Hepatocyte (in vitro differentiated cells): ENCODE results near the gene ALDH7A1. TPM values are rescaled to one million over a fixed set of nuclear protein-coding genes. Genes with fewer than 3 reads are reported as not detected.

Experiments used
- DNase-seq: peaks from one replicate; pipeline ENCODE4 v3.0.0-alpha.2; 2016; ENCODE audit warnings: low spot score
- H2AFZ ChIP-seq: fragments of 200-600 bp; sonication (generic); 2 replicates; pipeline ENCODE4 v1.6.0; 2016; ENCODE audit warnings: antibody characterized with exemption, mild to moderate bottlenecking
- H3K27ac ChIP-seq: fragments of 200-600 bp; sonication (generic); 2 replicates; pipeline ENCODE4 v1.5.1; 2016; ENCODE audit warnings: mild to moderate bottlenecking
- H3K27me3 ChIP-seq: fragments of 200-600 bp; sonication (generic); 2 replicates; pipeline ENCODE4 v1.6.1; 2016
- H3K36me3 ChIP-seq: fragments of 200-600 bp; sonication (generic); replicated peaks from 2 replicates; pipeline ENCODE4 v1.5.1; 2016; ENCODE audit warnings: low read depth; ENCODE audit not compliant: insufficient read depth
- H3K4me1 ChIP-seq: fragments of 200-600 bp; sonication (generic); 2 replicates; pipeline ENCODE4 v1.5.1; 2016; ENCODE audit warnings: mild to moderate bottlenecking, moderate library complexity; ENCODE audit not compliant: insufficient read depth
- H3K4me2 ChIP-seq: fragments of 200-600 bp; sonication (generic); 2 replicates; pipeline ENCODE4 v1.6.0; 2016
- H3K4me3 ChIP-seq: fragments of 200-600 bp; sonication (generic); 2 replicates; pipeline ENCODE4 v1.5.1; 2016; ENCODE audit warnings: mild to moderate bottlenecking
- H3K79me2 ChIP-seq: fragments of 200-600 bp; sonication (generic); 2 replicates; pipeline ENCODE4 v1.6.0; 2017; ENCODE audit warnings: mild to moderate bottlenecking
- H3K9me2 ChIP-seq: fragments of 200-600 bp; sonication (generic); replicated peaks from 2 replicates; pipeline ENCODE4 v1.6.0; 2017; ENCODE audit warnings: mild to moderate bottlenecking; ENCODE audit not compliant: insufficient read depth
- H3K9me3 ChIP-seq: fragments of 200-600 bp; sonication (generic); 2 replicates; pipeline ENCODE4 v1.5.1; 2016; ENCODE audit warnings: low read depth, mild to moderate bottlenecking
- H4K20me1 ChIP-seq: fragments of 200-600 bp; sonication (generic); 2 replicates; pipeline ENCODE4 v1.6.0; 2016; ENCODE audit warnings: mild to moderate bottlenecking; ENCODE audit not compliant: insufficient read depth, poor library complexity, severe bottlenecking
- EZH2 ChIP-seq: fragments of 200-600 bp; sonication (generic); IDR thresholded peaks from 2 replicates; pipeline ENCODE4 v1.6.1; 2016; ENCODE audit warnings: antibody characterized with exemption, mild to moderate bottlenecking, borderline replicate concordance
- EZH2phosphoT487 ChIP-seq: fragments of 200-600 bp; sonication (generic); IDR thresholded peaks from one replicate; pipeline ENCODE4 v1.6.1; 2018; ENCODE audit warnings: antibody characterized with exemption, mild to moderate bottlenecking, low read depth, moderate library complexity; ENCODE audit not compliant: unreplicated experiment, severe bottlenecking
- WGBS: methylation state at CpG from one replicate; pipeline ENCODE4 v1.1.6; 2016; ENCODE audit warnings: low lambda C conversion rate; ENCODE audit errors: missing lambda C conversion rate; 5-methylcytosine and 5-hydroxymethylcytosine counted together
- polyA plus RNA-seq: library from polyadenylated mRNA; unstranded; fragments of >200 nt; fragmentation: Nextera tagmentation; extraction: Ambion mirVana; gene quantifications from 2 replicates; pipeline ENCODE4 v1.2.1, GENCODE V29; 2016
- total RNA-seq: library from RNA; depleted of rRNA; stranded (reverse); fragments of >200 nt; gene quantifications from 2 replicates; pipeline ENCODE4 v1.2.3, GENCODE V29; 2014
- TF ChIP-seq, protein P1 (sequence below): fragments of 200-600 bp; sonication (generic); IDR thresholded peaks from 2 replicates; pipeline ENCODE4 v1.5.1; 2016; ENCODE audit warnings: antibody characterized with exemption, mild to moderate bottlenecking; ENCODE audit not compliant: poor library complexity

The ALDH7A1 gene
- total and polyA plus RNA-seq, 2 experiments from 2014 or later = 50.0 to 107 TPM

DNA sequence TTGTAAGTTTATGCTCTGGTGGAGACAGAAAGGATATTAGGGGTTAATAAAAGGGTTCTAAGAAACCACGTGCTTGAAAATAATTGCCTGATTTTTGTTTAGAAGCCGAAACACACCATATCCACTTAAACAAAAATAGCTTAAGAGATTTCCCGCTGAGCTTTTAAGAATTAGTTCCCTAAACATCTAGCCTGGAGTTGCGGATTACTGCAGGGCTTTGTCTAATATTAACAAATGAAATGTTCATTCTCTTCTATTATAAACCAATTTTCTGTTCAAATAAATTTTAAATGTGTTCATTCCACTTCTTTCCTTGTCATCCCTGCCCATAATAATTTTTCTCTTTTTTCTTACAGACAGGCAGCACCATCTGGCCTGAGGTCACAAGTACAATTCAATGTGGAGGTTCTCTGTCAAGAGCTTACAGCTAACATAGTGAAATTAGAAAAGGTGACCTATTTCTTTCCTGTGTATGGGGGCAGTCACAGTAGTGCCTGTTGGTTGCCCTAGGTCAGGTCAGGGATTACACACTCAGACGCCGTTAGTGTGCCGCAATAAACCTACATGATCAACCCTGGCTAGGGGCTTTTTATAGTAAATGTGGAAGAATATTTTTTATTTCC is 106.5 kb downstream of the ALDH7A1 start:
- H3K79me2 ChIP-seq = no peaks in the 10 kb centered on the region
- no peak overlapping the region for H2AFZ ChIP-seq
- DNase-seq = no peak
- WGBS = 58% methylated on average over 7 of the region's 7 CpGs
- H3K4me2 ChIP-seq = no peak overlapping the region
- H3K4me1 ChIP-seq = peaks cover 13% of the 10 kb centered on the region
- TF ChIP-seq EZH2 (no peak), EZH2phosphoT487 (no peak)
- TF ChIP-seq, protein P1, sequence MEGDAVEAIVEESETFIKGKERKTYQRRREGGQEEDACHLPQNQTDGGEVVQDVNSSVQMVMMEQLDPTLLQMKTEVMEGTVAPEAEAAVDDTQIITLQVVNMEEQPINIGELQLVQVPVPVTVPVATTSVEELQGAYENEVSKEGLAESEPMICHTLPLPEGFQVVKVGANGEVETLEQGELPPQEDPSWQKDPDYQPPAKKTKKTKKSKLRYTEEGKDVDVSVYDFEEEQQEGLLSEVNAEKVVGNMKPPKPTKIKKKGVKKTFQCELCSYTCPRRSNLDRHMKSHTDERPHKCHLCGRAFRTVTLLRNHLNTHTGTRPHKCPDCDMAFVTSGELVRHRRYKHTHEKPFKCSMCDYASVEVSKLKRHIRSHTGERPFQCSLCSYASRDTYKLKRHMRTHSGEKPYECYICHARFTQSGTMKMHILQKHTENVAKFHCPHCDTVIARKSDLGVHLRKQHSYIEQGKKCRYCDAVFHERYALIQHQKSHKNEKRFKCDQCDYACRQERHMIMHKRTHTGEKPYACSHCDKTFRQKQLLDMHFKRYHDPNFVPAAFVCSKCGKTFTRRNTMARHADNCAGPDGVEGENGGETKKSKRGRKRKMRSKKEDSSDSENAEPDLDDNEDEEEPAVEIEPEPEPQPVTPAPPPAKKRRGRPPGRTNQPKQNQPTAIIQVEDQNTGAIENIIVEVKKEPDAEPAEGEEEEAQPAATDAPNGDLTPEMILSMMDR = no peak
- peak overlapping the region; percentile 27 for H3K27ac ChIP-seq
- H3K4me3 ChIP-seq = no peak overlapping the region
- no peaks in the 10 kb centered on the region for H4K20me1 ChIP-seq
- no peaks in the 10 kb centered on the region for H3K9me2 ChIP-seq
- no peaks in the 10 kb centered on the region for H3K27me3 ChIP-seq
- no peaks in the 10 kb centered on the region for H3K9me3 ChIP-seq
- no peaks in the 10 kb centered on the region for H3K36me3 ChIP-seq

- Histone ChIP-seq H3K4me3 (no peak overlapping the region), H3K27ac (no peak overlapping the region), H3K4me2 (no peak overlapping the region), H3K9me2 (no peaks in the 10 kb centered on the region), H3K79me2 (no peaks in the 10 kb centered on the region), H3K4me1 (peaks cover 13% of the 10 kb centered on the region), H4K20me1 (no peaks in the 10 kb centered on the region), H3K27me3 (no peaks in the 10 kb centered on the region), H3K36me3 (no peaks in the 10 kb centered on the region), H3K9me3 (no peaks in the 10 kb centered on the region), H2AFZ (no peak overlapping the region)
- DNase-seq = no peak
- TF ChIP-seq EZH2phosphoT487 (no peak), EZH2 (no peak)
- TF ChIP-seq, protein P1 = no peak
These were observed 107.4 kb downstream of the ALDH7A1 start for GRCh38 chr5:126487596-126487995.

DNA sequence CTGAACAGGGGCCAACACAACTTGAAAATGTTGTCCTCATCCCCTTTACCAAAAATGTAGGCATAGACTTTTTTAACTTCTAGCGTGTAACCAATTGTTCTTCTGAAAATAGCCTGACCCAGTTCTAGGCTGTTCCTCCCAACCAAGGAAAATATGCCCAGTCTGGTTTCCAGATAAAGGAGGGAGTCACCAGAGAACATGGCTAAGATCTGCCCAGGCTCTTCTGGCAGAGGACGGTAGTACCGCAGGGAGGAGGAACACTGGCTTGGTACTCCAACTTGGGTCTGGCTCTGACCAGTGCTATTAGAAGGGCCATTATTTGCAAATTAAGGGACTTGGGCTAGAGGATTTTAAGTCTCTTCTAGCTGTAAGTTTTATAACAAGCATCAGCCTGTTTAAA is 108.7 kb downstream of the ALDH7A1 start:
- Histone ChIP-seq H3K36me3 (no peaks in the 10 kb centered on the region), H3K79me2 (no peaks in the 10 kb centered on the region), H3K9me2 (no peaks in the 10 kb centered on the region), H3K9me3 (no peaks in the 10 kb centered on the region), H3K4me3 (no peak overlapping the region), H2AFZ (no peak overlapping the region), H3K27me3 (no peaks in the 10 kb centered on the region), H4K20me1 (no peaks in the 10 kb centered on the region), H3K27ac (no peak overlapping the region), H3K4me1 (peaks cover 13% of the 10 kb centered on the region), H3K4me2 (no peak overlapping the region)
- 92% methylated on average over 3 of the region's 3 CpGs for WGBS
- TF ChIP-seq, protein P1 = no peak
- no peak for TF ChIP-seq EZH2
- TF ChIP-seq EZH2phosphoT487 = no peak
- DNase-seq = no peak
